HFFc6 (cell line): ENCODE measurements around the gene NR6A1. TPM values are rescaled to one million over a fixed set of nuclear protein-coding genes. Genes with fewer than 3 reads are reported as not detected.
A peak's percentile ranks its signal among the peaks of the same experiment; 100 is the strongest.

ENCODE experiments used
- DNase-seq: peaks from one replicate; pipeline ENCODE4 v3.0.0-alpha.2; 2018
- H3K27ac Mint-ChIP-seq: 2 replicates; pipeline ENCODE4 v1.8.0; 2020; ENCODE audit warnings: mild to moderate bottlenecking, mixed read lengths
- H3K27me3 Mint-ChIP-seq: 2 replicates; pipeline ENCODE4 v1.8.0; 2021; ENCODE audit warnings: mild to moderate bottlenecking, moderate library complexity, mixed read lengths; ENCODE audit not compliant: insufficient read depth
- H3K36me3 Mint-ChIP-seq: 2 replicates; pipeline ENCODE4 v1.8.0; 2021; ENCODE audit warnings: low read depth, mixed read lengths
- H3K4me1 Mint-ChIP-seq: 2 replicates; pipeline ENCODE4 v1.8.0; 2020; ENCODE audit warnings: low read depth, mixed read lengths
- H3K4me3 Mint-ChIP-seq: 2 replicates; pipeline ENCODE4 v1.8.0; 2020; ENCODE audit warnings: mild to moderate bottlenecking, moderate library complexity, mixed read lengths
- H3K9me3 Mint-ChIP-seq: 2 replicates; pipeline ENCODE4 v1.8.0; 2020; ENCODE audit warnings: mild to moderate bottlenecking, mixed read lengths
- CTCF ChIP-seq: fragments of 200-600 bp; sonication (generic); IDR thresholded peaks from 2 replicates; pipeline ENCODE4 v1.5.0; 2021; ENCODE audit warnings: antibody characterized with exemption, mild to moderate bottlenecking
- total RNA-seq, 6 experiments: library from RNA; stranded (reverse); fragmentation: NEBNext Ultra II Directional; extraction: Animal tissue kit (Norgen Biotek cat#: 25700); gene quantifications; 2 replicates in 1 of 6; 3 replicates in 5 of 6; pipeline ENCODE4 v1.2.3, GENCODE V29; 2021

Gene NR6A1
- total RNA-seq, 6 experiments from 2014 or later: 0.05 to 0.26 (median 0.13) TPM

- peaks cover 19% of the 10 kb centered on the region for H3K27me3 Mint-ChIP-seq
- H3K4me1 Mint-ChIP-seq: peaks cover 14% of the 10 kb centered on the region
- no peaks in the 10 kb centered on the region for H3K9me3 Mint-ChIP-seq
- TF ChIP-seq CTCF: no peak
- no peaks in the 10 kb centered on the region for H3K36me3 Mint-ChIP-seq
- no peak overlapping the region for H3K4me3 Mint-ChIP-seq
- DNase-seq: no peak
- H3K27ac Mint-ChIP-seq: no peak overlapping the region
These were observed 168.5 kb downstream of the NR6A1 start for GRCh38 chr9:124602632-124603031.

GRCh38 chr9:124602204-124602603, 168.9 kb downstream of the NR6A1 start:
- H3K4me1 Mint-ChIP-seq: peaks cover 14% of the 10 kb centered on the region
- H3K27me3 Mint-ChIP-seq: peaks cover 19% of the 10 kb centered on the region
- no peaks in the 10 kb centered on the region for H3K36me3 Mint-ChIP-seq
- no peak for TF ChIP-seq CTCF
- no peak for DNase-seq
- no peaks in the 10 kb centered on the region for H3K9me3 Mint-ChIP-seq
- H3K27ac Mint-ChIP-seq: no peak overlapping the region
- H3K4me3 Mint-ChIP-seq: no peak overlapping the region

- no peak for TF ChIP-seq CTCF
- peaks cover 14% of the 10 kb centered on the region for H3K4me1 Mint-ChIP-seq
- no peak overlapping the region for H3K4me3 Mint-ChIP-seq
- H3K9me3 Mint-ChIP-seq: no peaks in the 10 kb centered on the region
- H3K27ac Mint-ChIP-seq: no peak overlapping the region
- no peaks in the 10 kb centered on the region for H3K36me3 Mint-ChIP-seq
- H3K27me3 Mint-ChIP-seq: peaks cover 22% of the 10 kb centered on the region
- no peak for DNase-seq
These were observed 170.7 kb downstream of the NR6A1 start for GRCh38 chr9:124600407-124600806.

GRCh38 chr9:124599121-124599795, 171.9 kb downstream of the NR6A1 start:
- Mint-ChIP-seq H3K9me3 (no peaks in the 10 kb centered on the region), H3K36me3 (no peaks in the 10 kb centered on the region), H3K4me1 (peaks cover 14% of the 10 kb centered on the region), H3K27me3 (peaks cover 23% of the 10 kb centered on the region), H3K4me3 (peak overlapping the region; percentile 46; the same call in 1 of the 2 replicates), H3K27ac (no peak overlapping the region)
- DNase-seq: no peak
- TF ChIP-seq CTCF: no peak

GRCh38 chr9:124598048-124598447, 173.1 kb downstream of the NR6A1 start:
- no peak for TF ChIP-seq CTCF
- H3K9me3 Mint-ChIP-seq: no peaks in the 10 kb centered on the region
- H3K27me3 Mint-ChIP-seq: peaks cover 15% of the 10 kb centered on the region
- H3K27ac Mint-ChIP-seq: no peak overlapping the region
- no peak overlapping the region for H3K4me3 Mint-ChIP-seq
- no peak for DNase-seq
- no peaks in the 10 kb centered on the region for H3K36me3 Mint-ChIP-seq
- peaks cover 20% of the 10 kb centered on the region for H3K4me1 Mint-ChIP-seq
